Common myeloid progenitor, CD34-positive (primary cell): Measurements from ENCODE around the gene EPHB1.

Experiments
- CTCF ChIA-PET: fragments of 350-600 bp; sonication (Branson Sonifier 250); formaldehyde crosslinking; loops from one replicate; lab custom pipeline; 2021; ENCODE audit warnings: antibody characterized with exemption; lab: Charles Lee
- POLR2A ChIA-PET: fragments of 350-600 bp; sonication (Branson Sonifier 250); formaldehyde crosslinking; loops from one replicate; lab custom pipeline; 2021; ENCODE audit warnings: antibody characterized with exemption; lab: Charles Lee
- DNase-seq, 3 donors: peaks; one replicate each; pipeline versions ENCODE4 v3.0.0 to v3.0.0-alpha.2; 2013
- H3K27ac ChIP-seq, 2 experiments: 1 replicate in 1 of 2; 2 replicates in 1 of 2; pipeline ENCODE4 v1.7.0; 2013; ENCODE audit warnings: inconsistent platforms in 2 of 2, low read length in 2 of 2, mild to moderate bottlenecking in 2 of 2, low read depth in 1 of 2, moderate library complexity in 1 of 2; ENCODE audit not compliant: severe bottlenecking in 2 of 2, insufficient read depth in 1 of 2, poor library complexity in 1 of 2
- H3K27me3 ChIP-seq, 5 experiments: replicated peaks in 2 of 5; 1 replicate in 3 of 5; 2 replicates in 2 of 5; pipeline versions ENCODE4 v1.6.1 to v1.7.0; 2013; ENCODE audit warnings: low read length in 4 of 5, mild to moderate bottlenecking in 2 of 5, moderate library complexity in 2 of 5, inconsistent platforms in 1 of 5; ENCODE audit not compliant: insufficient read depth in 5 of 5, control insufficient read depth in 4 of 5
- H3K36me3 ChIP-seq, 4 experiments: 1 replicate in 2 of 4; 2 replicates in 2 of 4; pipeline versions ENCODE4 v1.6.1 to v1.7.0; 2013; ENCODE audit warnings: low read length in 3 of 4, control low read depth in 1 of 4, mild to moderate bottlenecking in 1 of 4; ENCODE audit not compliant: control insufficient read depth in 4 of 4, insufficient read depth in 4 of 4
- H3K4me1 ChIP-seq, 4 experiments: 1 replicate in 3 of 4; 2 replicates in 1 of 4; pipeline versions ENCODE4 v1.6.1 to v1.7.1; 2013; ENCODE audit warnings: low read length in 3 of 4, mild to moderate bottlenecking in 3 of 4, control low read depth in 1 of 4, inconsistent platforms in 1 of 4, moderate library complexity in 1 of 4; ENCODE audit not compliant: control insufficient read depth in 4 of 4, insufficient read depth in 4 of 4; ENCODE audit errors: control extremely low read depth in 1 of 4
- H3K4me3 ChIP-seq, 7 experiments: 1 replicate in 4 of 7; 2 replicates in 3 of 7; pipeline versions ENCODE4 v1.5.1 to v1.7.0; 2013; ENCODE audit warnings: mild to moderate bottlenecking in 7 of 7, low read length in 6 of 7, moderate library complexity in 6 of 7, inconsistent platforms in 2 of 7, low read depth in 2 of 7, control low read depth in 1 of 7; ENCODE audit not compliant: insufficient read depth in 4 of 7, control insufficient read depth in 1 of 7; ENCODE audit errors: extremely low read depth in 1 of 7
- H3K9me3 ChIP-seq, 5 experiments: 1 replicate in 4 of 5; 2 replicates in 1 of 5; pipeline versions ENCODE4 v1.6.1 to v1.7.1; 2013; ENCODE audit warnings: low read length in 4 of 5, mild to moderate bottlenecking in 2 of 5, inconsistent platforms in 1 of 5, low read depth in 1 of 5, moderate library complexity in 1 of 5; ENCODE audit not compliant: control insufficient read depth in 4 of 5, insufficient read depth in 2 of 5; ENCODE audit errors: control extremely low read depth in 1 of 5
- WGBS: methylation state at CpG from one replicate; pipeline ENCODE4 v1.1.5; 2013; ENCODE audit not compliant: insufficient coverage; 5-methylcytosine and 5-hydroxymethylcytosine counted together

The EPHB1 gene

GRCh38 chr3:134824791-134825190 is 29.7 kb downstream of the EPHB1 start:
- ChIA-PET POLR2A (no interaction called here), CTCF (no interaction called here)
- no peak for DNase-seq
- H3K27me3 ChIP-seq: peaks cover 0 to 6% (median 0%) of the 10 kb centered on the region in 5 experiments
- no peak overlapping the region for H3K4me3 ChIP-seq
- no peaks in the 10 kb centered on the region for H3K9me3 ChIP-seq
- no peak overlapping the region for H3K27ac ChIP-seq
- no peaks in the 10 kb centered on the region for H3K4me1 ChIP-seq
- no peaks in the 10 kb centered on the region for H3K36me3 ChIP-seq
- WGBS: 100% methylated on average over 1 of the region's 1 CpG

- no peak overlapping the region for H3K4me3 ChIP-seq
- CTCF ChIA-PET: no interaction called here
- POLR2A ChIA-PET: no interaction called here
- no peaks in the 10 kb centered on the region for H3K9me3 ChIP-seq
- peaks cover 0 to 4% (median 0%) of the 10 kb centered on the region in 5 experiments for H3K27me3 ChIP-seq
- H3K4me1 ChIP-seq: no peaks in the 10 kb centered on the region
- H3K36me3 ChIP-seq: no peaks in the 10 kb centered on the region
- DNase-seq: no peak
- 96% methylated on average over 4 of the region's 6 CpGs for WGBS
- H3K27ac ChIP-seq: no peak overlapping the region
These were observed 32.2 kb downstream of the EPHB1 start for GRCh38 chr3:134827213-134827612.

GRCh38 chr3:134829721-134830120 is 34.7 kb downstream of the EPHB1 start:
- H3K27me3 ChIP-seq: peaks cover 0 to 2% (median 0%) of the 10 kb centered on the region in 5 experiments
- no peak overlapping the region for H3K27ac ChIP-seq
- H3K9me3 ChIP-seq: no peaks in the 10 kb centered on the region
- H3K4me1 ChIP-seq: no peaks in the 10 kb centered on the region
- H3K36me3 ChIP-seq: no peaks in the 10 kb centered on the region
- POLR2A ChIA-PET: no interaction called here
- no peak overlapping the region for H3K4me3 ChIP-seq
- WGBS: 88% methylated on average over 3 of the region's 3 CpGs
- CTCF ChIA-PET: interaction anchor here (1.2 kb wide), 2 partner anchors 19 to 35 kb away, joined by 3 read pairs; partner anchors contain the start of gene EPHB1
- no peak for DNase-seq

GRCh38 chr3:134832585-134832984 is 37.5 kb downstream of the EPHB1 start:
- H3K4me3 ChIP-seq: no peak overlapping the region
- no peaks in the 10 kb centered on the region for H3K9me3 ChIP-seq
- H3K27me3 ChIP-seq: peaks cover 0 to 6% (median 0%) of the 10 kb centered on the region in 5 experiments
- CTCF ChIA-PET: no interaction called here
- WGBS: 100% methylated on average over 3 of the region's 4 CpGs
- DNase-seq: no peak
- no peaks in the 10 kb centered on the region for H3K36me3 ChIP-seq
- no peaks in the 10 kb centered on the region for H3K4me1 ChIP-seq
- POLR2A ChIA-PET: no interaction called here
- H3K27ac ChIP-seq: no peak overlapping the region

- Histone ChIP-seq H3K36me3 (no peaks in the 10 kb centered on the region), H3K4me1 (no peaks in the 10 kb centered on the region), H3K27me3 (peaks cover 0 to 4% (median 0%) of the 10 kb centered on the region in 5 experiments), H3K9me3 (no peaks in the 10 kb centered on the region), H3K4me3 (no peak overlapping the region), H3K27ac (no peak overlapping the region)
- no peak for DNase-seq
- ChIA-PET POLR2A (no interaction called here), CTCF (no interaction called here)
- WGBS: 88% methylated on average over 5 of the region's 5 CpGs
These were observed 38.5 kb downstream of the EPHB1 start for GRCh38 chr3:134833453-134834163.

GRCh38 chr3:134836921-134837320 is 41.9 kb downstream of the EPHB1 start:
- H3K4me3 ChIP-seq: no peak overlapping the region
- peaks cover 0 to under 1% (median 0%) of the 10 kb centered on the region in 5 experiments for H3K9me3 ChIP-seq
- no peaks in the 10 kb centered on the region for H3K4me1 ChIP-seq
- CTCF ChIA-PET: no interaction called here
- POLR2A ChIA-PET: no interaction called here
- no CpG with 5 or more reads among the region's 3 CpGs for WGBS
- DNase-seq: no peak
- H3K27me3 ChIP-seq: peaks cover 0 to 4% (median 0%) of the 10 kb centered on the region in 5 experiments
- H3K27ac ChIP-seq: no peak overlapping the region
- no peaks in the 10 kb centered on the region for H3K36me3 ChIP-seq

- POLR2A ChIA-PET: no interaction called here
- H3K27me3 ChIP-seq: peaks cover 0 to 4% (median 0%) of the 10 kb centered on the region in 5 experiments
- H3K4me1 ChIP-seq: no peaks in the 10 kb centered on the region
- no peak overlapping the region for H3K4me3 ChIP-seq
- no peak overlapping the region for H3K27ac ChIP-seq
- no peaks in the 10 kb centered on the region for H3K36me3 ChIP-seq
- CTCF ChIA-PET: no interaction called here
- no peak for DNase-seq
- WGBS: 80% methylated on average over 1 of the region's 2 CpGs
- H3K9me3 ChIP-seq: peaks cover 0 to 7% (median 0%) of the 10 kb centered on the region in 5 experiments
These were observed 43.5 kb downstream of the EPHB1 start for GRCh38 chr3:134838599-134838998.
